PFSK-1 (cell line): Measurements from ENCODE around the gene LRCOL1.

Experiments
- FOXP2 ChIP-seq: optimal IDR thresholded peaks from 2 replicates; pipeline ENCODE3; 2011; ENCODE audit warnings: borderline replicate concordance, control low read depth, inconsistent platforms; ENCODE audit not compliant: insufficient read depth; ENCODE audit errors: extremely low read length, extremely low read depth
- POLR2AphosphoS5 ChIP-seq: IDR thresholded peaks from 2 replicates; pipeline ENCODE4 v1.6.1; 2012; ENCODE audit warnings: low read depth, mild to moderate bottlenecking, control low read depth, low read length, moderate library complexity
- REST ChIP-seq, 2 experiments: IDR thresholded peaks; 2 replicates each; pipeline versions ENCODE4 v1.6.1 to v1.8.0; 2011 to 2012; ENCODE audit warnings: low read depth in 2 of 2, low read length in 2 of 2, control low read depth in 1 of 2, inconsistent platforms in 1 of 2, mild to moderate bottlenecking in 1 of 2, moderate library complexity in 1 of 2; ENCODE audit not compliant: insufficient read depth in 1 of 2
- SIN3A ChIP-seq: IDR thresholded peaks from 2 replicates; pipeline ENCODE4 v1.6.1; 2012; ENCODE audit warnings: mild to moderate bottlenecking, low read length, moderate library complexity, borderline replicate concordance; ENCODE audit not compliant: insufficient read depth
- TAF1 ChIP-seq: IDR thresholded peaks from 2 replicates; pipeline ENCODE4 v1.6.1; 2012; ENCODE audit warnings: low read length, control low read depth, borderline replicate concordance; ENCODE audit not compliant: insufficient read depth

Gene LRCOL1

GRCh38 chr12:132633398-132633797 is 23.0 kb upstream of the LRCOL1 start:
- TF ChIP-seq REST (IDR thresholded peaks at IDR 0.05; ENCODE audit: insufficient read depth in 1 of 2, low read depth in 2 of 2, low read length in 2 of 2) (no peak), FOXP2 (no peak), TAF1 (no peak), SIN3A (no peak), POLR2AphosphoS5 (no peak)

GRCh38 chr12:132632521-132633228 is 22.3 kb upstream of the LRCOL1 start:
- TF ChIP-seq FOXP2 (no peak), POLR2AphosphoS5 (no peak), REST (IDR thresholded peaks at IDR 0.05; ENCODE audit: insufficient read depth in 1 of 2, low read depth in 2 of 2, low read length in 2 of 2) (no peak), SIN3A (no peak), TAF1 (no peak)

GRCh38 chr12:132631666-132632065 is 21.3 kb upstream of the LRCOL1 start:
- TF ChIP-seq POLR2AphosphoS5 (peak; percentile 7; the same call in 1 of the 2 replicates), FOXP2 (no peak), TAF1 (no peak)

DNA sequence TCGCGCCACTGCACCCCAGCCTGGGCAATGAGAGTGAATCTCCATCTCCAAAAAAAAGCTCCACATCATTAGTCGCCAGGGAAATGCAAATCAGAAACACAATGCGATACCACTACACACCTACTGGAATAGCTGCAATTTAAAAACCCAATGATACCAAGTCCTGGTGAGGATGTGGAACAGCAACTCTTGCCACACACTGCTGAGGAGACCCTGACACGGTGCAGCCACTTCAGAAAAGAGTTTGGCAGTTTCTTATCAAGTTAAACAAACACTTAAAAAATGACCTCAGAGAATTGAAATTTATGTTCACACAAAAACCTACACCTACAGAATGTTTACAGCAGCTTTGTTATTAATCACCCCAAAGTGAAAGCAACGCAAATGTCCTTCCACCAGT is 20.3 kb upstream of the LRCOL1 start:
- no peak for TF ChIP-seq REST (IDR thresholded peaks at IDR 0.05; ENCODE audit: insufficient read depth in 1 of 2, low read depth in 2 of 2, low read length in 2 of 2)
- TF ChIP-seq TAF1, result no peak
- TF ChIP-seq FOXP2, result no peak
- TF ChIP-seq SIN3A, result no peak
- TF ChIP-seq POLR2AphosphoS5, result no peak; the same call in 1 of the 2 replicates

- no peak for TF ChIP-seq SIN3A
Measured at GRCh38 chr12:132629330-132629729, 18.9 kb upstream of the LRCOL1 start.

DNA sequence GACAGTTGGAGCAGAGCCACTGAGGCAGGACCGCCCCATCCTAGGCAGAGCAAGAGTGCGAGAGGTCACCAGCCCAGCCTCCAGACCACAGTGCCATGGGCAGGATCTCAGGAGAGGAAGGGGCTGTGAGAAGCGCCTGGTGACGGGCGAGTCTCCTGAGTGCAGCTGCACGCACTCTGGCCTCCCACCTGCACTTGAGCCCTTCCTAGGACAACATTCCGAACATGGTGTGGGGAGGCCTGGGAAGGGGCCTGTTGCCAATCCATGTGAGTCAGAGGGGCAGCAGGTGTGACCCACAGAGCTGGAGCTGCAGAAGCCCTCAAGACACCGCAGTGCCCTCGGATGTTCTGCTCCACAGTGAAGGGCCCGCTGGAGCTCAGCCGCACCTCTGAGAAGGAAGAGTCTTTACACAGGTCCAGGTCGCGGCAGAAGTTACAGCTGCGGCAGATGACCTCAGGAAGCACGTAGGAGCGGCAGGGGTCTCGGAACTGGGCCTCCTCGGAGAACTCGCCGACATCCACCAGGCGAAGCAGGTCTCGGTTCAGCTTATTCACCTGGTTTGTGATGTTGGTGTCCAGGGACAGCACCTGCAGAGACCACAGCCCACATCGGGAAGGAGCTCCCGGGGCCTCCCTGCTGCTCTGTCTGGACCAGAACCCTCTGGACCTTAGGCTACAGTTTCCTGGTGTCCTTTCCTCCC is 15.5 kb upstream of the LRCOL1 start:
- TF ChIP-seq REST (IDR thresholded peaks at IDR 0.05; ENCODE audit: insufficient read depth in 1 of 2, low read depth in 2 of 2, low read length in 2 of 2) (no peak), POLR2AphosphoS5 (no peak; the same call in 1 of the 2 replicates), FOXP2 (no peak), TAF1 (no peak), SIN3A (no peak)
